ENCODE results near the gene LPAR1.

- TF ChIP-seq CTCF (conservative IDR thresholded peaks at IDR 0.05; ENCODE audit: low read length) (no peak), EZH2phosphoT487 (IDR thresholded peaks at IDR 0.05; ENCODE audit: borderline replicate concordance) (no peak)
Measured at GRCh38 chr9:110967196-110967595, 71.1 kb downstream of the LPAR1 start.
